Measurements from ENCODE around the gene BMPR1A. TPM values are rescaled to one million over a fixed set of nuclear protein-coding genes. Genes with fewer than 3 reads are reported as not detected.
A peak's percentile ranks its signal among the peaks of the same experiment; 100 is the strongest.

BMPR1A gene
- total and polyA plus RNA-seq, 2 of the 4 experiments (the other 2 are of a cell fraction): 15.9 to 93.7 TPM

GRCh38 chr10:86709396-86710185 is 46.8 kb upstream of the BMPR1A start (continued):
- no peak for TF ChIP-seq USF2 (IDR thresholded peaks at IDR 0.05; ENCODE audit: low read depth, low read length)

- no TSS peak for BruUV-seq (replicated peaks)
- intact Hi-C loops (cut with micrococcal nuclease): loop anchor here (1.0 kb wide), 2 partner anchors 46 to 188 kb away; no protein-coding TSS in a partner anchor
- WGBS, 2 experiments (ENCODE audit: extremely low coverage in 2 of 2, insufficient read length in 1 of 2): 8% methylated on average over 2 of the region's 46 CpGs; no CpG with 5 or more reads in 1 of the 2 experiments
- TF ChIP-seq FOS (IDR thresholded peaks at IDR 0.05; ENCODE audit: low read depth, low read length): 0 out of 2 replicates have a peak, but pooled peaks have one; percentile 7
- no peak for TF ChIP-seq USF2 (IDR thresholded peaks at IDR 0.05; ENCODE audit: low read depth, low read length)
- peak; percentile 90 for TF ChIP-seq SMC3 (IDR thresholded peaks at IDR 0.05; ENCODE audit: low read depth, low read length)
- TF ChIP-seq POLR2A (IDR thresholded peaks at IDR 0.05; ENCODE audit: low read depth, low read length): peak; percentile 68
- no peak for TF ChIP-seq ELK1 (IDR thresholded peaks at IDR 0.05; ENCODE audit: borderline replicate concordance, low read depth, low read length)
- TF ChIP-seq RFX5 (IDR thresholded peaks at IDR 0.05; ENCODE audit: low read depth, low read length): no peak
- TF ChIP-seq MXI1 (IDR thresholded peaks at IDR 0.05; ENCODE audit: borderline replicate concordance, low read depth, low read length): no peak
- TF ChIP-seq CHD1 (IDR thresholded peaks at IDR 0.05; ENCODE audit: low read depth, low read length): 0 out of 2 replicates have a peak, but pooled peaks have one; percentile 30
- 0 out of 2 replicates have a peak, but pooled peaks have one; percentile 4 for TF ChIP-seq BHLHE40 (IDR thresholded peaks at IDR 0.05; ENCODE audit: low read depth, low read length)
- no peak for TF ChIP-seq RCOR1 (IDR thresholded peaks at IDR 0.05; ENCODE audit: insufficient replicate concordance, low read length)
- peak; percentile 87 for TF ChIP-seq RAD21 (IDR thresholded peaks at IDR 0.05; ENCODE audit: low read length)
- TF ChIP-seq MAFK (IDR thresholded peaks at IDR 0.05; ENCODE audit: low read depth, low read length): no peak
These were observed 45.4 kb upstream of the BMPR1A start for GRCh38 chr10:86710987-86711512.

More at GRCh38 chr10:86710987-86711512, 45.4 kb upstream of the BMPR1A start:
- dilution Hi-C loops (cut with HindIII; ENCODE audit: low sequenced_read_pairs, unreplicated experiment) (no loop called here), in situ Hi-C loops (cut with MboI; ENCODE audit: low sequenced_read_pairs) (no loop called here)
- H4K5ac ChIP-seq (ENCODE audit: low read depth, low read length): peak overlapping the region; percentile 99
- H4K20me1 ChIP-seq (ENCODE audit: insufficient read depth, low read length): no peaks in the 10 kb centered on the region
- H3K27ac ChIP-seq (ENCODE audit: insufficient read depth, low read length): peak overlapping the region; percentile 71
- peak overlapping the region; percentile 95 for H3K56ac ChIP-seq (ENCODE audit: extremely low read depth, insufficient read depth, low read length)
- peak overlapping the region; percentile 96 for H2AK5ac ChIP-seq (ENCODE audit: low read depth, low read length)
- H3K14ac ChIP-seq (replicated peaks; ENCODE audit: low read depth, low read length): peak overlapping the region; percentile 95
- no peaks in the 10 kb centered on the region for H3K36me3 ChIP-seq (ENCODE audit: control insufficient read depth, insufficient read depth, low read length)
- H4K8ac ChIP-seq (ENCODE audit: low read depth in 2 of 2, low read length in 2 of 2): peak overlapping the region; percentile 100
- peak overlapping the region; percentile 50 for H3K4me2 ChIP-seq (ENCODE audit: low read depth, low read length)
- H2BK5ac ChIP-seq (ENCODE audit: low read depth, low read length, poor library complexity, severe bottlenecking): peak overlapping the region; percentile 76
- H2AFZ ChIP-seq (replicated peaks; ENCODE audit: low read length, poor library complexity): peak overlapping the region; percentile 100
- peak overlapping the region; percentile 95 for H2AK9ac ChIP-seq (replicated peaks; ENCODE audit: low read depth, low read length, poor library complexity)
- H2BK20ac ChIP-seq (ENCODE audit: low read depth, low read length): peak overlapping the region; percentile 83
- CTCF ChIA-PET: interaction anchor here (1.3 kb wide), 1 partner anchor 188 kb away, joined by 4 read pairs; no protein-coding TSS in a partner anchor
- peak overlapping the region; percentile 53 for H3K23ac ChIP-seq (ENCODE audit: low read depth, low read length)
- peak; percentile 85 for DNase-seq
- H3K9me3 ChIP-seq (ENCODE audit: control insufficient read depth, insufficient read depth, low read length): no peaks in the 10 kb centered on the region
- H3K4me3 ChIP-seq (ENCODE audit: insufficient read depth, low read depth, low read length): peak overlapping the region; percentile 51
- H3K4me1 ChIP-seq (ENCODE audit: control insufficient read depth, insufficient read depth, low read length): peaks cover 8% of the 10 kb centered on the region
- H3K4ac ChIP-seq (ENCODE audit: low read depth, low read length): peak overlapping the region; percentile 97
- peak overlapping the region; percentile 99 for H4K91ac ChIP-seq (ENCODE audit: insufficient read depth, low read depth, low read length)
- H3K18ac ChIP-seq (ENCODE audit: low read depth, low read length): peak overlapping the region; percentile 49
- peak; percentile 95 for ATAC-seq (ENCODE audit: low read depth)
- peak overlapping the region; percentile 91 for H2BK120ac ChIP-seq (ENCODE audit: low read depth, low read length)
- peaks cover 3% of the 10 kb centered on the region; the same call in 1 of the 2 replicates for H3K9me1 ChIP-seq (ENCODE audit: insufficient read depth, low read length)
- H3K79me1 ChIP-seq (ENCODE audit: low read depth in 1 of 2, low read length in 2 of 2): peaks cover 0 to 10% of the 10 kb centered on the region in 2 experiments; a peak in 2 of 4 replicates
- POLR2A ChIA-PET (ENCODE audit: unreplicated experiment): no interaction called here
- H2BK15ac ChIP-seq (ENCODE audit: low read depth, low read length): peak overlapping the region; percentile 86; the same call in 2 of the 3 replicates
- H3K27me3 ChIP-seq (ENCODE audit: control insufficient read depth, insufficient read depth, low read length): no peaks in the 10 kb centered on the region
- H3K9ac ChIP-seq (ENCODE audit: low read depth, low read length): peak overlapping the region; percentile 65
